ENCODE measurements around the gene SMYD1. TPM values are rescaled to one million over a fixed set of nuclear protein-coding genes. Genes with fewer than 3 reads are reported as not detected.

The SMYD1 gene
- total and polyA plus RNA-seq, 8 donors, result 0.05 to 0.20 (median 0.06) TPM; not detected in 5

DNA sequence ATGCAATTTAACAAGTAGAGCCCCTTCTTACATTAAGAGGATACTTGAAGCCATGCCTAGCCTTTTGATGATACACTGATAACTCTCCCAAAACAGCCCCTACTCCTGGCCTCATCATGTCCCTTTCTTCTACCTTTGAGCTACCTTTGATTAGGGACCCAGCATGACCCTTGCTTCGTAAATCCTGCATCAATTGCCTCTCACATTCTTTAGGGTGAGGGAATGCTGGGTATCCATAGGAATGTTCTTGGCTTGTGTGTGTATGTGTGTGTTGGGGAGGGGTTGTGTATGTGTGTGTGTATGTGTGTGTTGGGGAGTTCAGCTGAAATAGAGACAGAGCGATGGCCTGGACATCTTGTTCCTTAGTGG, 6.7 kb upstream of the SMYD1 start:
- DNase-seq (no peak), ATAC-seq (no peak)
- intact Hi-C loops (cut with DNase I), result loop anchor here in 1 of 2 donors (5.0 kb wide), 1 partner anchor 101 kb away; no protein-coding TSS in a partner anchor
- Histone ChIP-seq H3K27me3 (no peaks in the 10 kb centered on the region), H3K4me1 (peaks cover 0 to 12% of the 10 kb centered on the region in 2 donors), H3K4me3 (no peak overlapping the region), H3K9me3 (no peaks in the 10 kb centered on the region), H3K27ac (no peak overlapping the region), H3K36me3 (no peaks in the 10 kb centered on the region)
- TF ChIP-seq CTCF (IDR thresholded peaks at IDR 0.05), result no peak

- Histone ChIP-seq H3K27me3 (no peaks in the 10 kb centered on the region), H3K4me3 (no peak overlapping the region), H3K9me3 (no peaks in the 10 kb centered on the region), H3K4me1 (peaks cover 0 to 8% of the 10 kb centered on the region in 2 donors), H3K36me3 (no peaks in the 10 kb centered on the region), H3K27ac (no peak overlapping the region)
- no peak for DNase-seq
- intact Hi-C loops (cut with DNase I), result loop anchor here in 1 of 2 donors (5.0 kb wide), 1 partner anchor 101 kb away; no protein-coding TSS in a partner anchor
- no peak for TF ChIP-seq CTCF (IDR thresholded peaks at IDR 0.05)
- no peak for ATAC-seq
Measured at GRCh38 chr2:88061295-88061694, 6.3 kb upstream of the SMYD1 start.

- no peak overlapping the region for H3K4me3 ChIP-seq
- no peaks in the 10 kb centered on the region for H3K4me1 ChIP-seq
- no peaks in the 10 kb centered on the region for H3K27me3 ChIP-seq
- no peak overlapping the region for H3K27ac ChIP-seq
- TF ChIP-seq CTCF (IDR thresholded peaks at IDR 0.05), result no peak
- DNase-seq (no peak), ATAC-seq (no peak)
- no peaks in the 10 kb centered on the region for H3K9me3 ChIP-seq
- intact Hi-C loops (cut with DNase I), result no loop called here
- no peaks in the 10 kb centered on the region for H3K36me3 ChIP-seq
Measured at GRCh38 chr2:88066543-88066942, 1.1 kb upstream of the SMYD1 start.

GRCh38 chr2:88067189-88067588, 436 bp upstream of the SMYD1 start:
- intact Hi-C loops (cut with DNase I), result no loop called here
- Histone ChIP-seq H3K4me1 (no peaks in the 10 kb centered on the region), H3K27ac (no peak overlapping the region), H3K9me3 (no peaks in the 10 kb centered on the region), H3K36me3 (no peaks in the 10 kb centered on the region), H3K4me3 (no peak overlapping the region), H3K27me3 (no peaks in the 10 kb centered on the region)
- ATAC-seq (no peak), DNase-seq (no peak)
- TF ChIP-seq CTCF (IDR thresholded peaks at IDR 0.05), result no peak

- no peaks in the 10 kb centered on the region for H3K9me3 ChIP-seq
- no peaks in the 10 kb centered on the region for H3K27me3 ChIP-seq
- ATAC-seq (no peak), DNase-seq (no peak)
- no peaks in the 10 kb centered on the region for H3K4me1 ChIP-seq
- H3K27ac ChIP-seq, result no peak overlapping the region
- TF ChIP-seq CTCF (IDR thresholded peaks at IDR 0.05), result no peak
- intact Hi-C loops (cut with DNase I), result no loop called here
- H3K4me3 ChIP-seq, result no peak overlapping the region
- no peaks in the 10 kb centered on the region for H3K36me3 ChIP-seq
Measured at GRCh38 chr2:88068044-88068443, 419 bp downstream of the SMYD1 start.
